DOHH2 (cell line): Measurements from ENCODE around the gene DYRK1A.

ENCODE experiments used
- H3F3A ChIP-seq: fragments of 200-600 bp; sonication (generic), shearing (Covaris generic); 2 replicates; pipeline ENCODE4 v1.6.0; 2016; ENCODE audit warnings: antibody characterized with exemption, mild to moderate bottlenecking; ENCODE audit not compliant: control insufficient read depth, insufficient read depth
- H3K27ac ChIP-seq: fragments of 200-600 bp; sonication (generic); 2 replicates; pipeline ENCODE4 v1.5.1; 2014; ENCODE audit warnings: low read depth, mild to moderate bottlenecking, low read length, moderate library complexity
- H3K27me3 ChIP-seq: fragments of 200-600 bp; sonication (generic); 2 replicates; pipeline ENCODE4 v1.6.1; 2014; ENCODE audit warnings: mild to moderate bottlenecking, low read length, mixed read lengths; ENCODE audit not compliant: control insufficient read depth
- H3K36me3 ChIP-seq: fragments of 200-600 bp; sonication (generic); 2 replicates; pipeline ENCODE4 v1.6.1; 2014; ENCODE audit warnings: mild to moderate bottlenecking, low read length, moderate library complexity, mixed read lengths; ENCODE audit not compliant: control insufficient read depth
- H3K4me1 ChIP-seq: fragments of 200-600 bp; sonication (generic); 2 replicates; pipeline ENCODE4 v1.6.1; 2014; ENCODE audit warnings: mild to moderate bottlenecking, low read length, mixed read lengths; ENCODE audit not compliant: control insufficient read depth
- H3K4me2 ChIP-seq: fragments of 200-600 bp; sonication (generic); 2 replicates; pipeline ENCODE4 v1.6.0; 2014; ENCODE audit warnings: mild to moderate bottlenecking, low read length, moderate library complexity
- H3K4me3 ChIP-seq: fragments of 200-600 bp; sonication (generic); 2 replicates; pipeline ENCODE4 v1.5.1; 2014; ENCODE audit warnings: mild to moderate bottlenecking, low read length, mixed read lengths
- H3K79me2 ChIP-seq: fragments of 200-600 bp; sonication (generic); 2 replicates; pipeline ENCODE4 v1.6.1; 2014; ENCODE audit warnings: mild to moderate bottlenecking, low read length, mixed read lengths; ENCODE audit not compliant: control insufficient read depth
- H3K9me2 ChIP-seq: fragments of 200-600 bp; sonication (generic); replicated peaks from 2 replicates; pipeline ENCODE4 v1.6.1; 2014; ENCODE audit warnings: mild to moderate bottlenecking, low read length, mixed read lengths; ENCODE audit not compliant: control insufficient read depth
- H3K9me3 ChIP-seq: fragments of 200-600 bp; sonication (generic); 2 replicates; pipeline ENCODE4 v1.6.1; 2014; ENCODE audit warnings: antibody characterized with exemption, low read length, mixed read lengths; ENCODE audit not compliant: control insufficient read depth, insufficient read depth
- H4K20me1 ChIP-seq: fragments of 200-600 bp; sonication (generic); 2 replicates; pipeline ENCODE4 v1.6.0; 2014; ENCODE audit warnings: low read depth, mild to moderate bottlenecking, antibody characterized with exemption, low read length, moderate library complexity; ENCODE audit not compliant: control insufficient read depth, insufficient read depth
- EZH2phosphoT487 ChIP-seq: fragments of 200-600 bp; sonication (generic); IDR thresholded peaks from 2 replicates; pipeline ENCODE4 v1.6.1; 2017; ENCODE audit warnings: borderline replicate concordance, mild to moderate bottlenecking, antibody characterized with exemption, low read length, moderate library complexity, mixed read lengths
- TF ChIP-seq, protein P1 (sequence below): fragments of 200-600 bp; sonication (generic); IDR thresholded peaks from one replicate; pipeline ENCODE4 v1.5.1; 2014; ENCODE audit warnings: antibody characterized with exemption, mild to moderate bottlenecking, low read depth, low read length; ENCODE audit not compliant: poor library complexity, severe bottlenecking

The DYRK1A gene

GRCh38 chr21:37337179-37337578, 29.4 kb upstream of the DYRK1A start:
- Histone ChIP-seq H3K9me2 (no peaks in the 10 kb centered on the region), H3K27ac (no peak overlapping the region), H3K27me3 (no peaks in the 10 kb centered on the region), H3K4me3 (no peak overlapping the region), H3K4me2 (no peak overlapping the region), H3K4me1 (no peaks in the 10 kb centered on the region), H3K36me3 (no peaks in the 10 kb centered on the region), H3K9me3 (no peaks in the 10 kb centered on the region), H4K20me1 (no peaks in the 10 kb centered on the region), H3F3A (no peaks in the 10 kb centered on the region), H3K79me2 (no peaks in the 10 kb centered on the region)
- no peak for TF ChIP-seq EZH2phosphoT487
- TF ChIP-seq, protein P1, sequence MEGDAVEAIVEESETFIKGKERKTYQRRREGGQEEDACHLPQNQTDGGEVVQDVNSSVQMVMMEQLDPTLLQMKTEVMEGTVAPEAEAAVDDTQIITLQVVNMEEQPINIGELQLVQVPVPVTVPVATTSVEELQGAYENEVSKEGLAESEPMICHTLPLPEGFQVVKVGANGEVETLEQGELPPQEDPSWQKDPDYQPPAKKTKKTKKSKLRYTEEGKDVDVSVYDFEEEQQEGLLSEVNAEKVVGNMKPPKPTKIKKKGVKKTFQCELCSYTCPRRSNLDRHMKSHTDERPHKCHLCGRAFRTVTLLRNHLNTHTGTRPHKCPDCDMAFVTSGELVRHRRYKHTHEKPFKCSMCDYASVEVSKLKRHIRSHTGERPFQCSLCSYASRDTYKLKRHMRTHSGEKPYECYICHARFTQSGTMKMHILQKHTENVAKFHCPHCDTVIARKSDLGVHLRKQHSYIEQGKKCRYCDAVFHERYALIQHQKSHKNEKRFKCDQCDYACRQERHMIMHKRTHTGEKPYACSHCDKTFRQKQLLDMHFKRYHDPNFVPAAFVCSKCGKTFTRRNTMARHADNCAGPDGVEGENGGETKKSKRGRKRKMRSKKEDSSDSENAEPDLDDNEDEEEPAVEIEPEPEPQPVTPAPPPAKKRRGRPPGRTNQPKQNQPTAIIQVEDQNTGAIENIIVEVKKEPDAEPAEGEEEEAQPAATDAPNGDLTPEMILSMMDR = no peak

GRCh38 chr21:37337831-37338230, 28.7 kb upstream of the DYRK1A start:
- Histone ChIP-seq H3K27ac (no peak overlapping the region), H3K79me2 (no peaks in the 10 kb centered on the region), H3F3A (no peaks in the 10 kb centered on the region), H3K36me3 (no peaks in the 10 kb centered on the region), H4K20me1 (no peaks in the 10 kb centered on the region), H3K4me1 (no peaks in the 10 kb centered on the region), H3K4me3 (no peak overlapping the region), H3K9me2 (no peaks in the 10 kb centered on the region), H3K4me2 (no peak overlapping the region), H3K9me3 (no peaks in the 10 kb centered on the region), H3K27me3 (no peaks in the 10 kb centered on the region)
- TF ChIP-seq, protein P1 = no peak
- no peak for TF ChIP-seq EZH2phosphoT487

DNA sequence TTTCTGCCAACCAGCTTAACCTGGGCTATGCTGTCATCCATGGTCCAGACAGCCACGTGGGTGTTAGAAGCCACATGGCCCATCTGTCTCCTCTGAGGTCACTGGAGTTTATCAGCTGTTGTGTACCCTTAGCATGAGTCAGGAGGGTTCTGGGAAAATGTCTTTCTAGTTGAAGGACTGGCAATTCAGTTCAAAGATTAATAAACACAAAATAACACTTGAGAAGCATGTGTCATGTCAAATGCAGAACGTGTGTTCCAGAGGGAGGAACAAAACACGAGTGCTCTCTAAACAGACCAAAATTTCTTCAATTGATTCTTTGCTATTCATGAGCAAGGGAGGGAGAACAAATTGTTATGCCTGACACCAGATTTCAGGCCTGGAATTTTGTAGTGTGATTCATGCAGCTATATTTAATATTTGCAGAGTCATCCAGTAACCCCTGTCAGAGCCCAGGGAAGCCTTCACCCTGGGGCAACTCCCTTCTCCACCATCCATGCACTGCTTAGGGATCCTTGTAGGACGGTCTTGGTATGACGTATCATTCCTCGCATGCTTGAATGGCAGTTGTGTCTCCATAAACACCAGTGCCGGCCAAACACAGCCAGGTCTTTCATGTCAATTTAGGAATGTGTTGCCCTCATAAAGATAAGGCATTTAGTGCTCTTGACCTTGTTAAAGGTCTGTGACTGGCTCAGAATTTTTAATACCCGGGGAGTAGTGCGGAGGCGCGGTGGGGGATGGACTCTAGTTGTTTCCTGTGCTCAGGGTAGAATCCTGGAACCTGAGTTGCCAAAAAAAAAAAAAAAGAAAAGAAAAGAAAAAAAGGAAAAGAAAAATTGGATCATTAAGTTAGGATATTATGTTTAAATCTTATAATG, 27.7 kb upstream of the DYRK1A start:
- no peak for TF ChIP-seq EZH2phosphoT487
- TF ChIP-seq, protein P1 = no peak
- Histone ChIP-seq H3F3A (no peaks in the 10 kb centered on the region), H3K9me2 (no peaks in the 10 kb centered on the region), H3K4me1 (no peaks in the 10 kb centered on the region), H3K4me3 (no peak overlapping the region), H3K4me2 (no peak overlapping the region), H3K27me3 (no peaks in the 10 kb centered on the region), H3K27ac (no peak overlapping the region), H3K36me3 (no peaks in the 10 kb centered on the region), H3K9me3 (no peaks in the 10 kb centered on the region), H4K20me1 (no peaks in the 10 kb centered on the region), H3K79me2 (no peaks in the 10 kb centered on the region)
